ENCODE measurements around the gene P3H2. TPM values are rescaled to one million over a fixed set of nuclear protein-coding genes. Genes with fewer than 3 reads are reported as not detected.

The P3H2 gene
- total RNA-seq, 1 experiment from 2014 or later, result 0.76 TPM

DNA sequence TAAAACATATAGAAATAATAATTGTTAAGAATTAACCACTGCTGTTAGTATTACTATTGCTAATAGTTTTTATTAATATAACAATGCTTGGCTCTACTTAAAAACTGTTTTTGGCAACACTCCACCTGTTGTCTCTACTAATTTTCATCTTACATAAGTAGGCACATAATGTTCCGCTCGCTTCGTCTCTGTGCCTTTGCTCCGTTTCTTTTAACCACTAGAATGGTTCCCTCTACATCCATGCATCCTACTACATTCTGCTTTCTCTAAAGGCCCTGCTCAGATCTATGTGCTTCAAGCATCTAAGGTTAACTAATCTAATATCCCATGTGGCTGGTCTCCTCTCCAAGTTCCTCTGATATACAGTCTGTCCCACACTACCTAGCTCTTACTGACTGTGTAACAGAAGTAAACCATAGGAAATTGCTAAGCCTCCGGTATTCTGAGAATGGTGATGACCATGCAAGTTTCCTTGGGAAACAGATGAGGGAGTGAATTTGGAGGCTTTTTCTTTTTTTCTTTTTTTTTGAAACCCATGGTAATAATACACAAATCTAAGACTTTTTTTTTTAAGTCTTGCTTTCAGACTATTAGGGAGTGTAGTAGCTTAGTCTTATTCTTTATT lies 138.3 kb downstream of the P3H2 start:
- Histone ChIP-seq H3K9me3 (ENCODE audit: control insufficient read depth in 1 of 2, insufficient read depth in 1 of 2, low read depth in 1 of 2, low read length in 2 of 2) (no peaks in the 10 kb centered on the region), H3K4me2 (ENCODE audit: low read length) (no peak overlapping the region), H2AFZ (ENCODE audit: low read depth, low read length, poor library complexity, severe bottlenecking) (no peak overlapping the region), H3K79me2 (ENCODE audit: insufficient read depth, low read length) (no peaks in the 10 kb centered on the region), H3K27ac (ENCODE audit: low read depth, low read length) (no peak overlapping the region), H3K27me3 (ENCODE audit: insufficient read depth, low read length) (no peaks in the 10 kb centered on the region), H3K9ac (ENCODE audit: low read length) (no peak overlapping the region), H4K20me1 (ENCODE audit: insufficient read depth) (no peaks in the 10 kb centered on the region), H3K4me1 (ENCODE audit: control insufficient read depth in 1 of 2, insufficient read depth in 2 of 2, low read length in 2 of 2) (peaks cover 4 to 15% of the 10 kb centered on the region in 2 experiments; a peak in 3 of 4 replicates), H3K9me2 (ENCODE audit: insufficient read depth) (no peaks in the 10 kb centered on the region; the same call in 1 of the 2 replicates), H3K4me3 (replicated peaks in 1 of 2; ENCODE audit: low read depth in 1 of 2, low read length in 2 of 2) (no peak overlapping the region), H3K36me3 (ENCODE audit: control insufficient read depth in 1 of 2, insufficient read depth in 2 of 2, low read length in 2 of 2) (no peaks in the 10 kb centered on the region)
- intact Hi-C loops (cut with micrococcal nuclease), result no loop called here
- ChIA-PET POLR2A (no interaction called here), RAD21 (ENCODE audit: low non-redundant PET in 1 of 2, low total read pairs in 2 of 2, uncharacterized antibody in 2 of 2, unreplicated experiment in 2 of 2) (no interaction called here), CTCF (no interaction called here)
- BruUV-seq (replicated peaks), result no TSS peak
- TF ChIP-seq TCF7L2 (IDR thresholded peaks at IDR 0.05; ENCODE audit: borderline replicate concordance, extremely low read depth, insufficient read depth, insufficient read length), result no peak
- TF ChIP-seq YY1 (IDR thresholded peaks at IDR 0.05; ENCODE audit: extremely low read depth, insufficient replicate concordance, low read depth, low read length), result no peak
- TF ChIP-seq EZH2 (IDR thresholded peaks at IDR 0.05), result no peak
- no peak for TF ChIP-seq ZFX (IDR thresholded peaks at IDR 0.05)
- DNase-seq (ENCODE audit: low read depth, low spot score) (no peak), ATAC-seq (no peak)

DNA sequence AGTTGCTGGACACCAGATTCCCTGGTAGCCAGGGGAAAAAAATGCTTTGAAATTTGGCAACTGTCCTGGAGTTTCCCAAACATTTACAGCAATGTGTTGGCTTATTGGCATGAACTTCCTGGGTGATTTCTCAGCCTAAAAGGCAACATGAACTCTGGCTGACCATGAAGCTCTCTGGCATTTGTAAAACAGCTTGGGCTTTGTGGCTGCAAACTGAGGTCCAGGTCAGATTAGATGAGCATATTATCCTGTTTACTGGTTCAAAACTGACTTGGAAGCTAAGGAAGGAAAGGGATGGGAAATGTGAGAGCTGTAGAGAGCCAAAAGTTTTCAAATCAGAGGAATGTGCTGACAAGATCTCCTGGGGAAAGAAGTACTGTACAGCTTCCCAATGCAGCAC lies 139.0 kb downstream of the P3H2 start:
- peaks cover 4 to 15% of the 10 kb centered on the region in 2 experiments; a peak in 3 of 4 replicates for H3K4me1 ChIP-seq (ENCODE audit: control insufficient read depth in 1 of 2, insufficient read depth in 2 of 2, low read length in 2 of 2)
- TF ChIP-seq POLR2A (IDR thresholded peaks at IDR 0.05; ENCODE audit: borderline replicate concordance, extremely low read depth, insufficient read depth, insufficient read length) (no peak), RAD21 (IDR thresholded peaks at IDR 0.05; ENCODE audit: low read depth) (no peak), EGR1 (IDR thresholded peaks at IDR 0.05; ENCODE audit: low read depth) (no peak), ELF1 (IDR thresholded peaks at IDR 0.05; ENCODE audit: borderline replicate concordance, low read depth) (no peak), EZH2phosphoT487 (IDR thresholded peaks at IDR 0.05; ENCODE audit: borderline replicate concordance) (no peak), ZNF274 (IDR thresholded peaks at IDR 0.05; ENCODE audit: low read depth, low read length) (no peak), SP1 (IDR thresholded peaks at IDR 0.05; ENCODE audit: low read depth) (no peak), SIN3A (IDR thresholded peaks at IDR 0.05; ENCODE audit: low read depth) (no peak), JUND (IDR thresholded peaks at IDR 0.05) (no peak), CEBPB (IDR thresholded peaks at IDR 0.05; ENCODE audit: low read depth) (no peak)
- TF ChIP-seq, protein P1, sequence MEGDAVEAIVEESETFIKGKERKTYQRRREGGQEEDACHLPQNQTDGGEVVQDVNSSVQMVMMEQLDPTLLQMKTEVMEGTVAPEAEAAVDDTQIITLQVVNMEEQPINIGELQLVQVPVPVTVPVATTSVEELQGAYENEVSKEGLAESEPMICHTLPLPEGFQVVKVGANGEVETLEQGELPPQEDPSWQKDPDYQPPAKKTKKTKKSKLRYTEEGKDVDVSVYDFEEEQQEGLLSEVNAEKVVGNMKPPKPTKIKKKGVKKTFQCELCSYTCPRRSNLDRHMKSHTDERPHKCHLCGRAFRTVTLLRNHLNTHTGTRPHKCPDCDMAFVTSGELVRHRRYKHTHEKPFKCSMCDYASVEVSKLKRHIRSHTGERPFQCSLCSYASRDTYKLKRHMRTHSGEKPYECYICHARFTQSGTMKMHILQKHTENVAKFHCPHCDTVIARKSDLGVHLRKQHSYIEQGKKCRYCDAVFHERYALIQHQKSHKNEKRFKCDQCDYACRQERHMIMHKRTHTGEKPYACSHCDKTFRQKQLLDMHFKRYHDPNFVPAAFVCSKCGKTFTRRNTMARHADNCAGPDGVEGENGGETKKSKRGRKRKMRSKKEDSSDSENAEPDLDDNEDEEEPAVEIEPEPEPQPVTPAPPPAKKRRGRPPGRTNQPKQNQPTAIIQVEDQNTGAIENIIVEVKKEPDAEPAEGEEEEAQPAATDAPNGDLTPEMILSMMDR (IDR thresholded peaks at IDR 0.05 in 2 of 3, conservative IDR thresholded peaks at IDR 0.05 in 1 of 3; ENCODE audit: borderline replicate concordance in 1 of 3, insufficient read depth in 1 of 3, low read depth in 2 of 3, low read length in 2 of 3), result no peak
- TF ChIP-seq, protein P2, sequence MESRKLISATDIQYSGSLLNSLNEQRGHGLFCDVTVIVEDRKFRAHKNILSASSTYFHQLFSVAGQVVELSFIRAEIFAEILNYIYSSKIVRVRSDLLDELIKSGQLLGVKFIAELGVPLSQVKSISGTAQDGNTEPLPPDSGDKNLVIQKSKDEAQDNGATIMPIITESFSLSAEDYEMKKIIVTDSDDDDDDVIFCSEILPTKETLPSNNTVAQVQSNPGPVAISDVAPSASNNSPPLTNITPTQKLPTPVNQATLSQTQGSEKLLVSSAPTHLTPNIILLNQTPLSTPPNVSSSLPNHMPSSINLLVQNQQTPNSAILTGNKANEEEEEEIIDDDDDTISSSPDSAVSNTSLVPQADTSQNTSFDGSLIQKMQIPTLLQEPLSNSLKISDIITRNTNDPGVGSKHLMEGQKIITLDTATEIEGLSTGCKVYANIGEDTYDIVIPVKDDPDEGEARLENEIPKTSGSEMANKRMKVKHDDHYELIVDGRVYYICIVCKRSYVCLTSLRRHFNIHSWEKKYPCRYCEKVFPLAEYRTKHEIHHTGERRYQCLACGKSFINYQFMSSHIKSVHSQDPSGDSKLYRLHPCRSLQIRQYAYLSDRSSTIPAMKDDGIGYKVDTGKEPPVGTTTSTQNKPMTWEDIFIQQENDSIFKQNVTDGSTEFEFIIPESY (IDR thresholded peaks at IDR 0.05; ENCODE audit: extremely low read depth, insufficient replicate concordance, low read length), result no peak
- no peak overlapping the region for H3K9ac ChIP-seq (ENCODE audit: low read length)
- H3K27me3 ChIP-seq (ENCODE audit: insufficient read depth, low read length), result no peaks in the 10 kb centered on the region
- no peaks in the 10 kb centered on the region for H3K36me3 ChIP-seq (ENCODE audit: control insufficient read depth in 1 of 2, insufficient read depth in 2 of 2, low read length in 2 of 2)
- no peaks in the 10 kb centered on the region for H3K9me3 ChIP-seq (ENCODE audit: control insufficient read depth in 1 of 2, insufficient read depth in 1 of 2, low read depth in 1 of 2, low read length in 2 of 2)
- no TSS peak for BruUV-seq (replicated peaks)
- DNase-seq (ENCODE audit: low read depth, low spot score) (no peak), ATAC-seq (no peak)
- H3K79me2 ChIP-seq (ENCODE audit: insufficient read depth, low read length), result no peaks in the 10 kb centered on the region
- ChIA-PET POLR2A (no interaction called here), RAD21 (ENCODE audit: low non-redundant PET in 1 of 2, low total read pairs in 2 of 2, uncharacterized antibody in 2 of 2, unreplicated experiment in 2 of 2) (no interaction called here), CTCF (no interaction called here)
- H3K9me2 ChIP-seq (ENCODE audit: insufficient read depth), result no peaks in the 10 kb centered on the region; the same call in 1 of the 2 replicates
- no peak overlapping the region for H2AFZ ChIP-seq (ENCODE audit: low read depth, low read length, poor library complexity, severe bottlenecking)
- no peak overlapping the region for H3K4me3 ChIP-seq (replicated peaks in 1 of 2; ENCODE audit: low read depth in 1 of 2, low read length in 2 of 2)
- intact Hi-C loops (cut with micrococcal nuclease), result no loop called here
- H3K4me2 ChIP-seq (ENCODE audit: low read length), result 0 out of 2 replicates have a peak overlapping the region, but pooled peaks have one; percentile 13
- no peak overlapping the region for H3K27ac ChIP-seq (ENCODE audit: low read depth, low read length)
- no peaks in the 10 kb centered on the region for H4K20me1 ChIP-seq (ENCODE audit: insufficient read depth)

Measured in HCT116 (cell line).